ENCODE measurements around the gene PTGER3.
A peak's percentile ranks its signal among the peaks of the same experiment; 100 is the strongest.

PTGER3 gene

GRCh38 chr1:71049951-71050598 is 2.5 kb upstream of the PTGER3 start:
- peak; percentile 72 for DNase-seq

GRCh38 chr1:71046891-71047634 is 553 bp downstream of the PTGER3 start:
- peak; percentile 86 for DNase-seq

GRCh38 chr1:71045463-71046028 is 2.1 kb downstream of the PTGER3 start:
- peak; percentile 15 for DNase-seq

- DNase-seq: no peak
Measured at GRCh38 chr1:71044833-71045232, 2.8 kb downstream of the PTGER3 start.

GRCh38 chr1:71043065-71043464 is 4.6 kb downstream of the PTGER3 start:
- no peak for DNase-seq

- no peak for DNase-seq
Measured at GRCh38 chr1:71041806-71042205, 5.8 kb downstream of the PTGER3 start.

- no peak for DNase-seq
Measured at GRCh38 chr1:71039661-71040262, 7.9 kb downstream of the PTGER3 start.

GRCh38 chr1:71038942-71039341 is 8.7 kb downstream of the PTGER3 start:
- DNase-seq: no peak

GRCh38 chr1:71037829-71038620 is 9.6 kb downstream of the PTGER3 start:
- no peak for DNase-seq

- no peak for DNase-seq
Measured at GRCh38 chr1:71037066-71037465, 10.6 kb downstream of the PTGER3 start.

- DNase-seq: no peak
Measured at GRCh38 chr1:71033136-71033535, 14.5 kb downstream of the PTGER3 start.

GRCh38 chr1:71031426-71031825 is 16.2 kb downstream of the PTGER3 start:
- DNase-seq: no peak

- no peak for DNase-seq
Measured at GRCh38 chr1:71030026-71030425, 17.6 kb downstream of the PTGER3 start.

- no peak for DNase-seq
Measured at GRCh38 chr1:71028981-71029380, 18.6 kb downstream of the PTGER3 start.

GRCh38 chr1:71027991-71028390 is 19.6 kb downstream of the PTGER3 start:
- DNase-seq: no peak

GRCh38 chr1:71026093-71026492 is 21.5 kb downstream of the PTGER3 start:
- DNase-seq: no peak

- DNase-seq: no peak
Measured at GRCh38 chr1:71023515-71023914, 24.1 kb downstream of the PTGER3 start.

- peak; percentile 33 for DNase-seq
Measured at GRCh38 chr1:71019233-71019969, 28.2 kb downstream of the PTGER3 start.

- DNase-seq: no peak
Measured at GRCh38 chr1:71018791-71019190, 28.8 kb downstream of the PTGER3 start.

- DNase-seq: no peak
Measured at GRCh38 chr1:71015745-71016144, 31.9 kb downstream of the PTGER3 start.

GRCh38 chr1:71014178-71014579 is 33.4 kb downstream of the PTGER3 start:
- DNase-seq: no peak

Data from retina (tissue), 1 donor.